Mucosa of descending colon (tissue), 3 donors: ENCODE results near the gene EI24. TPM values are rescaled to one million over a fixed set of nuclear protein-coding genes. Genes with fewer than 3 reads are reported as not detected.
"Not testable (repeated sequence)": the region's sequence is repeated elsewhere in the genome, so short reads cannot be mapped to it uniquely, and the experiment has no call there.

Source experiments
- ATAC-seq: fragments of 200-7000 bp; cut with Tn5 transposase; one replicate; pipeline ENCODE4 v1.9.1; 2020; ENCODE audit warnings: mild to moderate bottlenecking, moderate library complexity
- DNase-seq, 3 donors: peaks; one replicate each; pipeline ENCODE4 v3.0.0-alpha.2; 2020
- H3K36me3 ChIP-seq: fragments of 200-600 bp; one replicate; pipeline ENCODE4 v1.8.0; 2021; ENCODE audit warnings: low read depth, mild to moderate bottlenecking
- H3K4me1 ChIP-seq: fragments of 200-600 bp; one replicate; pipeline ENCODE4 v1.8.0; 2021; ENCODE audit warnings: low read depth, mild to moderate bottlenecking
- H3K4me3 ChIP-seq: fragments of 200-600 bp; one replicate; pipeline ENCODE4 v1.8.0; 2021; ENCODE audit warnings: mild to moderate bottlenecking
- H3K9me3 ChIP-seq: fragments of 200-600 bp; one replicate; pipeline ENCODE4 v1.8.0; 2021; ENCODE audit warnings: mild to moderate bottlenecking
- CTCF ChIP-seq: fragments of 200-600 bp; IDR thresholded peaks from one replicate; pipeline ENCODE4 v1.8.0; 2022; ENCODE audit warnings: antibody characterized with exemption, mild to moderate bottlenecking
- intact Hi-C, 2 donors: fragments of 100-400 bp; cut with DNase I in 1 of 2; cut with micrococcal nuclease in 1 of 2; formaldehyde crosslinking; loops; one replicate each; pipeline versions ENCODE4 v1.11.0 to v1.11.1; 2022; cut with DNase I, micrococcal nuclease
- long read RNA-seq, 2 donors: library from polyadenylated mRNA; unstranded; transcript quantifications; one replicate each; pipeline ENCODE4 v2.0.0, GENCODE V29; 2019 to 2021
- total RNA-seq, 3 donors: library from RNA; stranded (reverse); fragmentation: NEBNext Ultra II Directional in 2 of 3; extraction: Animal tissue kit (Norgen Biotek cat#: 25700) in 2 of 3; gene quantifications; one replicate each; pipeline versions ENCODE4 v1.2.1 to v1.2.4, GENCODE V29; 2021 to 2023
- donor health status: DM: no; HTN: no; CAD: no; lungs with moderate emphysema.
- donor health status: DM: no; HTN: no; CAD: no.
- donor health status: DM: no; HTN: yes; CAD: no.

Gene EI24
- 10 to 100 TPM; 70.6 to 83.1 (median 77.0) TPM for total RNA-seq
- long read RNA-seq, donor 1, transcript EI24-201 (11 exons, 2,455 nt): major isoform, 102 of 121 reads
- long read RNA-seq, donor 1, partial matches to known transcripts: 5 of 121 reads
- long read RNA-seq, donor 1, other reads (novel, unspliced or antisense): 11 of 121 reads
- long read RNA-seq, donor 2, transcript EI24-201 (11 exons, 2,455 nt): major isoform, 12 of 24 reads
- long read RNA-seq, donor 2, partial matches to known transcripts: 1 of 24 reads
- long read RNA-seq, donor 2, other reads (novel, unspliced or antisense): 10 of 24 reads

GRCh38 chr11:125568970-125569914, at the start of gene EI24:
EI24 (plus strand) TSS chr11:125569477; CDS start chr11:125572528, 3,051 bp downstream.
- intact Hi-C loops: no loop called here
- Histone ChIP-seq H3K36me3 (no peaks in the 10 kb centered on the region), H3K4me3 (peak within 1 kb of the TSS; percentile 94), H3K9me3 (no peaks in the 10 kb centered on the region), H3K4me1 (peaks cover 10% of the 10 kb centered on the region)
- DNase-seq (peak; percentile 90 to 94 (median 93)), ATAC-seq (peak; percentile 99)
- peak; percentile 45 for TF ChIP-seq CTCF

- Histone ChIP-seq H3K36me3 (no peaks in the 10 kb centered on the region), H3K4me1 (no peaks in the 10 kb centered on the region), H3K9me3 (no peaks in the 10 kb centered on the region), H3K4me3 (no peak overlapping the region)
- DNase-seq (no peak), ATAC-seq (no peak)
- intact Hi-C loops: loop anchor here in 1 of 2 donors (5.0 kb wide), 1 partner anchor 352 kb away; no protein-coding TSS in a partner anchor
- no peak for TF ChIP-seq CTCF
Observed at GRCh38 chr11:125519860-125520834, 49.1 kb upstream of the EI24 start.

- Histone ChIP-seq H3K36me3 (no peaks in the 10 kb centered on the region), H3K4me3 (no peak overlapping the region), H3K9me3 (no peaks in the 10 kb centered on the region), H3K4me1 (no peaks in the 10 kb centered on the region)
- intact Hi-C loops: no loop called here
- no peak for TF ChIP-seq CTCF
- DNase-seq (no peak), ATAC-seq (no peak)
Observed at GRCh38 chr11:125525303-125525702, 44.0 kb upstream of the EI24 start.

- H3K9me3 ChIP-seq: no peaks in the 10 kb centered on the region
- H3K4me3 ChIP-seq: no peak overlapping the region
- intact Hi-C loops: no loop called here
- H3K36me3 ChIP-seq: no peaks in the 10 kb centered on the region
- no peaks in the 10 kb centered on the region for H3K4me1 ChIP-seq
- DNase-seq: no peak
- no peak for TF ChIP-seq CTCF
- ATAC-seq: no peak
Observed at GRCh38 chr11:125532668-125533067, 36.6 kb upstream of the EI24 start.

GRCh38 chr11:125535585-125535984, 33.7 kb upstream of the EI24 start:
- no peak for TF ChIP-seq CTCF
- intact Hi-C loops: no loop called here
- H3K36me3 ChIP-seq: no peaks in the 10 kb centered on the region

GRCh38 chr11:125536834-125537233, 32.4 kb upstream of the EI24 start:
- intact Hi-C loops, DNase-seq, H3K4me3 ChIP-seq, H3K9me3 ChIP-seq, H3K36me3 ChIP-seq, ATAC-seq, H3K4me1 ChIP-seq: not testable (repeated sequence)

More at GRCh38 chr11:125535585-125535984, 33.7 kb upstream of the EI24 start:
- Histone ChIP-seq H3K9me3 (no peaks in the 10 kb centered on the region), H3K4me3 (no peak overlapping the region), H3K4me1 (no peaks in the 10 kb centered on the region)
- ATAC-seq (no peak), DNase-seq (no peak)
